ENCODE results near the gene BAIAP2. TPM values are rescaled to one million over a fixed set of nuclear protein-coding genes. Genes with fewer than 3 reads are reported as not detected.
"Not testable (repeated sequence)": the region's sequence is repeated elsewhere in the genome, so short reads cannot be mapped to it uniquely, and the experiment has no call there.

The BAIAP2 gene
- total and polyA plus RNA-seq, 12 donors, result 3.1 to 33.4 (median 14.6) TPM

DNA sequence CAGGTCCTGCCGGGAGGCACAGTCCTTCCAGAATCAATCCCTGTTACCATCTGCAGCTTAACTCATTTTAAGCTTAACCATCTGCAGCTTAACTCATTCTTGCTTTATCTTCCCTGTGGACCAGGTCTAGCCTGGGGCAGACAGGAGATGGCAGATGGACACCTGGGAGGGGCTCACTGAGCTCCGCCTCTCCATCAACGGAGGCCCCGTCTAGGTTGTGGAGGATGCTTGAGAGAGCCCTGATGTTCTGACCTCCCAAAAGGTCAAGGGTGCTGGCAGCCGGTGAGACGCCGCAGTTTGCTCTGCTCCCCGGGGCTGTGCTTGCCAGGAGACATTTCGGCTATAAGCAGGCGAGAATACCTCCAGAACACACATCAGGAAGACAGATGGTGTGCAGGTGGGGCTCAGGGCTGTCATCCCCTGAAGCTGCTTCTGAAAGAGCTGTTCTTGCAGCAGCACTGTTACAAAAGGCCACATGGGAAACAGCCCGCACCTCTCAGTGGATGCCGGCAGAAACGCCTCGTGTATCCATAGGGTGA lies 41.3 kb downstream of the BAIAP2 start:
- TF ChIP-seq CTCF (IDR thresholded peaks at IDR 0.05) (no peak), POLR2A (IDR thresholded peaks at IDR 0.05) (no peak)

DNA sequence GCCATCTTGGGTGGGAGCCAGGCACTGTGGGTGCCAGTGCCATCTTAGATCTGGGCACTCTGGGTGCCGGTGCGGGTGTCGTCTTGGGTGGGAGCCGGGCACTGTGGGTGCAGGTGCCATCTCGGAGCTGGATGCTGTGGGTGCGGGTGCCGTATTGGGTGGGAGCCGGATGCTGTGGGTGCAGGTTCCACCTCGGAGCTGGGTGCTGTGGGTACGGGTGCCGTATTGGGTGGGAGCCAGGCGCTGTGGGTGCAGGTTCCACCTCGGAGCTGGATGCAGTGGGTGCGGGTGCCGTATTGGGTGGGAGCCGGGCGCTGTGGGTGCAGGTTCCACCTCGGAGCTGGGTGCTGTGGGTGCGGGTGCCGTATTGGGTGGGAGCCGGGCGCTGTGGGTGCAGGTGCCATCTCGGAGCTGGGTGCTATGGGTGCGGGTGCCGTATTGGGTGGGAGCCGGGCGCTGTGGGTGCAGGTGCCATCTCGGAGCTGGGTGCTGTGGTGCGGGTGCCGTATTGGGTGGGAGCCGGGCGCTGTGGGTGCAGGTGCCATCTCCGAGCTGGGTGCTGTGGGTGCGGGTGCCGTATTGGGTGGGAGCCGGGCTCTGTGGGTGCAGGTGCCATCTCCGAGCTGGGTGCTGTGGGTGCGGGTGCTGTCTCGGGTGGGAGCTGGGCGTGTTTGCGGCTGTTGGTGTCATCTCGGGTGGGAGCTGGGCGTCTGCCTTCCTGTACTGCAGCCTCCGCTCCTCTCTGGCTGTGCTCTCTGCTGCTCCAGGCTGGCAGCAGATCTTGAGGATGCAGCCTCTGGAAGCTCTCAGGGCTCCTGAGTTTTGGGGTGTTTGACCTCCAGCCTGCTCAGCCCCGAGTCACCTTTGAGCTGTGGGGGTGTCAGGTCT lies 43.3 kb downstream of the BAIAP2 start:
- H3K27me3 ChIP-seq; intact Hi-C loops (cut with DNase I); H3K4me3 ChIP-seq; H3K9me3 ChIP-seq (replicated peaks in 1 of 3); DNase-seq; H3K27ac ChIP-seq; H3K36me3 ChIP-seq (replicated peaks in 1 of 2): not testable (repeated sequence)
- WGBS, 4 donors, result 87 to 91% (median 89%) methylated on average over 16 to 45 of the region's 45 CpGs
- H3K4me1 ChIP-seq (replicated peaks in 1 of 2), result peaks cover 0 to 12% of the 10 kb centered on the region in 2 donors

More for the DNA sequence above, 41.3 kb downstream of the BAIAP2 start:
- DNase-seq, result no peak
- Histone ChIP-seq H3K36me3 (replicated peaks in 1 of 2) (no peaks in the 10 kb centered on the region), H3K27ac (no peak overlapping the region), H3K4me3 (no peak overlapping the region), H3K4me1 (replicated peaks in 1 of 2) (no peaks in the 10 kb centered on the region), H3K9me3 (replicated peaks in 1 of 3) (no peaks in the 10 kb centered on the region), H3K27me3 (no peaks in the 10 kb centered on the region)
- intact Hi-C loops (cut with DNase I), result no loop called here
- WGBS, 4 donors, result 65 to 72% (median 69%) methylated on average over 8 to 14 of the region's 14 CpGs

- Histone ChIP-seq H3K9me3 (replicated peaks in 1 of 3) (no peaks in the 10 kb centered on the region), H3K4me1 (replicated peaks in 1 of 2) (peaks cover 0 to 17% of the 10 kb centered on the region in 2 donors), H3K36me3 (replicated peaks in 1 of 2) (no peaks in the 10 kb centered on the region), H3K27ac (no peak overlapping the region), H3K27me3 (no peaks in the 10 kb centered on the region), H3K4me3 (no peak overlapping the region)
- TF ChIP-seq POLR2A (IDR thresholded peaks at IDR 0.05) (no peak), CTCF (IDR thresholded peaks at IDR 0.05) (no peak)
- 69 to 76% (median 72%) methylated on average over 5 to 19 of the region's 19 CpGs for WGBS, 4 donors
- intact Hi-C loops (cut with DNase I), result loop anchor here in 1 of 2 donors (10.0 kb wide), 1 partner anchor 205 kb away; no protein-coding TSS in a partner anchor
- DNase-seq, result no peak
These were observed 45.1 kb downstream of the BAIAP2 start for GRCh38 chr17:81080019-81080418.

DNA sequence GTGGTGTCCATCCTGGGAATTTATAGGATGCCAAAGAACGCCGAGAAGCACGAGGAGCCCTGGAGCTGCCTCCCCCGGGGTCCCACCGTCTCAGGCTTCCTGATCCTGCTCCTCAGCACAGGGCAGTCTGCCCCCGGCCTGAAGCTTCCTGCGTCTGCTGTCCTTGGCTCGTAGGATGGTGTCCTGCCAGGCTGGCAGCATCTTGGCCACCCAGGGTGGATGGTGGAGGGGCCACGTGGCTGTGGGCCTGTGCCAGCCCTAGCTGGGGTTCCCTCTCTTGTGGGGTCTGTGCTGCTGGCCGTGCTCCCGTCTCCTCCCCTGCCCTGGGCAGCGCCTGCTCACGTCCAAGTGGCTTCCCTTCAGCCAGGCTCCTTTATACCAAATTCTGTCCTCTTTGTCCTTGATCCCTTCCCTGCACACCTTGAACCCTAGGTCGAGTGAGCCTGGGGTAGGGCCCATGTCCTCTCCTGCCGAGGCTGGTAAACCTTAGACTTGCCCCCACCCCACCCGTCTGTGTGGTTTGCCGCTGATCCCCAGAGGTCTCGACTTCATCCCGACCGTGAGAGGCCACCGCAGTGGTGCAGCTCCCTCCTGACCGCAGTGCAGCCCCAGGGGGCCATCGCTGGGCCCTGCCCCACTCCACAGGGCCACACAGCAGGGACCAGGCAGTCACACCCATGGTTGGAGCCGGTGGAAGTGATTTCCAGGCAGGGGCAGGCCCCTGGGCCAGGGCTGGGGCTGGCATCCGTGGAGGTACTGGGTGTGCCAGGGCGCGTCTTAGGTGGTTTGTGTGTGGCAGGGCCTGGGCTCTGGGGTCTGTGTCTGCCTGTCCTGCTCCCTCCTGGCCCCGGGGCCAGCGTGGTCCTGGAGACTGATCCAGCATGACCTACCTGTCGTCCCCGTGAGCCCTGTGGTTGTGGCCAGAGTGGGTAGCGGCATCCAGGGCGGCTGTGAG lies 46.5 kb downstream of the BAIAP2 start:
- Histone ChIP-seq H3K36me3 (replicated peaks in 1 of 2) (peaks cover 0 to 1% of the 10 kb centered on the region in 2 donors), H3K27ac (peak overlapping the region in 1 of 5 donors; percentile 78), H3K4me3 (no peak overlapping the region), H3K27me3 (no peaks in the 10 kb centered on the region), H3K9me3 (replicated peaks in 1 of 3) (no peaks in the 10 kb centered on the region), H3K4me1 (replicated peaks in 1 of 2) (peaks cover 0 to 17% of the 10 kb centered on the region in 2 donors)
- no peak for DNase-seq
- intact Hi-C loops (cut with DNase I), result loop anchor here in 1 of 2 donors (10.0 kb wide), 1 partner anchor 207 kb away; no protein-coding TSS in a partner anchor
- WGBS, 4 donors, result 87 to 90% (median 88%) methylated on average over 22 to 33 of the region's 33 CpGs
- no peak for TF ChIP-seq POLR2A (IDR thresholded peaks at IDR 0.05)
